WTC11 (cell line): Measurements from ENCODE around the gene PLEKHH1.

ENCODE experiments used
- FOXP1 ChIP-seq: sonication (generic); formaldehyde crosslinking; IDR thresholded peaks from 2 replicates; pipeline ENCODE4 v1.8.0; 2022; ENCODE audit warnings: missing genetic modification reagents, mild to moderate bottlenecking, moderate library complexity, borderline replicate concordance
- SMAD3 ChIP-seq: sonication (generic); formaldehyde crosslinking; IDR thresholded peaks from 2 replicates; pipeline ENCODE4 v1.8.0; 2022; ENCODE audit warnings: missing genetic modification reagents, mild to moderate bottlenecking, borderline replicate concordance
- TF ChIP-seq, protein P1 (sequence below): fragments of 200-600 bp; IDR thresholded peaks from 2 replicates; pipeline ENCODE4 v1.8.0; 2022; ENCODE audit warnings: antibody characterized with exemption

DNA sequence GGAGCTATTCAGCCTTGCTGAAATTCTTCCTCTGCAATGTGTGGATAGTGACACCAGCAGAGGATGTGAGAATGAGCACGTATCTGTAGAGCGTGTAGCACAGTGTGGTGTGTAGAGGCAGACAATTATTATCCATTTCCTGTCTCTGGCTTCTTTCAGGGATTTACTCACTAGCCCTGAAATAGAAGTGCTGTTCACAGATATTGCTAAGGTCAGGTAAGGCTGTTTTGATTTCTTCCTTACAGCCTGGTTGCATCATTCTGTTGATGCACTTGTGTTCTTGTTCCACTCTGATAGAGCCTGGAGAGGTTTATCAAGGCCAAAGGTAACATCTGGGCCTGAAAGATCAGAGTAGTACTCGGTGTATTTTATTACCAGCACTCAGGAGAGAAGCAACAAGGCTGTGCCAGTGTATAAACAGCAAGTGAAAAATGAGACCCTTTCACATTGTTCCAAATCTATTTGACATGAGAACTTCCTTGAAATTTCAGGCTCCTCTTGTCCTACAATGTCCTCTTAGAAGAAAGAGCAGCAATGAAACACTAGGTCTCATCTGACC lies 103.3 kb downstream of the PLEKHH1 start:
- TF ChIP-seq, protein P1, sequence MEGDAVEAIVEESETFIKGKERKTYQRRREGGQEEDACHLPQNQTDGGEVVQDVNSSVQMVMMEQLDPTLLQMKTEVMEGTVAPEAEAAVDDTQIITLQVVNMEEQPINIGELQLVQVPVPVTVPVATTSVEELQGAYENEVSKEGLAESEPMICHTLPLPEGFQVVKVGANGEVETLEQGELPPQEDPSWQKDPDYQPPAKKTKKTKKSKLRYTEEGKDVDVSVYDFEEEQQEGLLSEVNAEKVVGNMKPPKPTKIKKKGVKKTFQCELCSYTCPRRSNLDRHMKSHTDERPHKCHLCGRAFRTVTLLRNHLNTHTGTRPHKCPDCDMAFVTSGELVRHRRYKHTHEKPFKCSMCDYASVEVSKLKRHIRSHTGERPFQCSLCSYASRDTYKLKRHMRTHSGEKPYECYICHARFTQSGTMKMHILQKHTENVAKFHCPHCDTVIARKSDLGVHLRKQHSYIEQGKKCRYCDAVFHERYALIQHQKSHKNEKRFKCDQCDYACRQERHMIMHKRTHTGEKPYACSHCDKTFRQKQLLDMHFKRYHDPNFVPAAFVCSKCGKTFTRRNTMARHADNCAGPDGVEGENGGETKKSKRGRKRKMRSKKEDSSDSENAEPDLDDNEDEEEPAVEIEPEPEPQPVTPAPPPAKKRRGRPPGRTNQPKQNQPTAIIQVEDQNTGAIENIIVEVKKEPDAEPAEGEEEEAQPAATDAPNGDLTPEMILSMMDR: no peak
- TF ChIP-seq FOXP1 (CRISPR knock-in tag) (no peak), SMAD3 (CRISPR knock-in tag) (no peak)
